ENCODE data around the gene RAB33B.
A peak's percentile ranks its signal among the peaks of the same experiment; 100 is the strongest.

GRCh38 chr4:139493176-139493575 is 39.3 kb downstream of the RAB33B start:
- TF ChIP-seq JUND (IDR thresholded peaks at IDR 0.05) = no peak
- no peak for TF ChIP-seq SP1 (IDR thresholded peaks at IDR 0.05)
- TF ChIP-seq CTCF (IDR thresholded peaks at IDR 0.05; ENCODE audit: low read depth, low read length, missing input control) = no peak
- TF ChIP-seq ATF3 (IDR thresholded peaks at IDR 0.05) = no peak
- TF ChIP-seq GABPA (IDR thresholded peaks at IDR 0.05 in 1 of 2, conservative IDR thresholded peaks at IDR 0.05 in 1 of 2) = no peak
- no peak for TF ChIP-seq TAF1 (conservative IDR thresholded peaks at IDR 0.05)
- no peak for TF ChIP-seq RAD21 (IDR thresholded peaks at IDR 0.05)
- TF ChIP-seq YY1 (IDR thresholded peaks at IDR 0.05) = no peak
- TF ChIP-seq RXRA (IDR thresholded peaks at IDR 0.05) = peak in 1 of 2 donors; percentile 18
- TF ChIP-seq EGR1 (IDR thresholded peaks at IDR 0.05; ENCODE audit: low read depth in 2 of 2) = no peak
- no peak for TF ChIP-seq ZBTB33 (IDR thresholded peaks at IDR 0.05)
- TF ChIP-seq MAX (IDR thresholded peaks at IDR 0.05) = no peak
- no peak for TF ChIP-seq REST (IDR thresholded peaks at IDR 0.05)

Data from liver (tissue), 3 donors.